ENCODE results near the gene CAB39L. TPM values are rescaled to one million over a fixed set of nuclear protein-coding genes. Genes with fewer than 3 reads are reported as not detected.

CAB39L gene
- total RNA-seq, 1 donor from 2014 or later: 5.8 TPM

GRCh38 chr13:49308097-49308875, 135.6 kb downstream of the CAB39L start:
- H3K27ac Mint-ChIP-seq: no peak overlapping the region
- no peaks in the 10 kb centered on the region for H3K27me3 Mint-ChIP-seq (ENCODE audit: low read depth)
- H3K4me1 Mint-ChIP-seq (ENCODE audit: low read depth): no peaks in the 10 kb centered on the region
- H3K4me3 Mint-ChIP-seq (ENCODE audit: low read depth): no peak overlapping the region
- H3K36me3 Mint-ChIP-seq (ENCODE audit: low read depth): no peaks in the 10 kb centered on the region
- no peaks in the 10 kb centered on the region for H3K9me3 Mint-ChIP-seq
- intact Hi-C loops (cut with micrococcal nuclease): no loop called here
- no peak for DNase-seq (ENCODE audit: low spot score)

GRCh38 chr13:49307365-49307764, 136.5 kb downstream of the CAB39L start:
- intact Hi-C loops (cut with micrococcal nuclease): no loop called here
- H3K4me3 Mint-ChIP-seq (ENCODE audit: low read depth): no peak overlapping the region
- H3K27me3 Mint-ChIP-seq (ENCODE audit: low read depth): no peaks in the 10 kb centered on the region
- no peaks in the 10 kb centered on the region for H3K36me3 Mint-ChIP-seq (ENCODE audit: low read depth)
- H3K27ac Mint-ChIP-seq: no peak overlapping the region
- no peaks in the 10 kb centered on the region for H3K4me1 Mint-ChIP-seq (ENCODE audit: low read depth)
- H3K9me3 Mint-ChIP-seq: no peaks in the 10 kb centered on the region
- no peak for DNase-seq (ENCODE audit: low spot score)

DNA sequence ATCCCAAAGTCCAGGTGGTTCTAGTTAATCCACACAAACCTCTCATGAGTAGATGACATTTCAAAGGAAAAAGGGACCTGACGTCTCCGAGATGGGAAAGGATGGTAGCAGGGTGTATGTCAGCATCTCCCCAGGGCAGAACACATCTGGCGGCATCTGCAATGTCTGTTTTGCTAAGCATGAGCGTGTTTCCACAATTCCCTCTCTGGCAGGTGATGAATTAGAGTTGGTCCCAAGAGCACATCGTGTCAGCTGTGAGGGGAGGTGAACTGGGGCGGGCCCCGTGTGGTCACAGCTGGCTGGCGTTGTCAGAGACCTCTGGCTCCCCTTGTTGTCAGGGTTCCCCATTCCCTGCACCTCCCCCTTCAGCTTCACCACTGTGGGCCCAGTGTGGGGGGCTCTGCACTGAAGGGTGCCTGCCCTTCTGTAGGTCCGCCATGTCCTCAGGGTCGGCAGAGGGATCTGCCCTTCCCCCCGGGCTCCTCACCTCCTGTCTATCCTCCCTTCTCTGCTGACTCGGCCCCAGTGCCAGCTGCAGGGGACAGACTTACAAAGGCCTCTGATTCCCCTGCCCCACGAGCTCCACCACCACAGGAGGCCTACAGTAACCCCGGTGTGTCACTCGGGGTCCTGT, 138.0 kb downstream of the CAB39L start:
- peaks cover 12% of the 10 kb centered on the region for H3K4me1 Mint-ChIP-seq (ENCODE audit: low read depth)
- no peak overlapping the region for H3K27ac Mint-ChIP-seq
- intact Hi-C loops (cut with micrococcal nuclease): no loop called here
- no peaks in the 10 kb centered on the region for H3K27me3 Mint-ChIP-seq (ENCODE audit: low read depth)
- H3K36me3 Mint-ChIP-seq (ENCODE audit: low read depth): no peaks in the 10 kb centered on the region
- no peaks in the 10 kb centered on the region for H3K9me3 Mint-ChIP-seq
- H3K4me3 Mint-ChIP-seq (ENCODE audit: low read depth): no peak overlapping the region
- no peak for DNase-seq (ENCODE audit: low spot score)

DNA sequence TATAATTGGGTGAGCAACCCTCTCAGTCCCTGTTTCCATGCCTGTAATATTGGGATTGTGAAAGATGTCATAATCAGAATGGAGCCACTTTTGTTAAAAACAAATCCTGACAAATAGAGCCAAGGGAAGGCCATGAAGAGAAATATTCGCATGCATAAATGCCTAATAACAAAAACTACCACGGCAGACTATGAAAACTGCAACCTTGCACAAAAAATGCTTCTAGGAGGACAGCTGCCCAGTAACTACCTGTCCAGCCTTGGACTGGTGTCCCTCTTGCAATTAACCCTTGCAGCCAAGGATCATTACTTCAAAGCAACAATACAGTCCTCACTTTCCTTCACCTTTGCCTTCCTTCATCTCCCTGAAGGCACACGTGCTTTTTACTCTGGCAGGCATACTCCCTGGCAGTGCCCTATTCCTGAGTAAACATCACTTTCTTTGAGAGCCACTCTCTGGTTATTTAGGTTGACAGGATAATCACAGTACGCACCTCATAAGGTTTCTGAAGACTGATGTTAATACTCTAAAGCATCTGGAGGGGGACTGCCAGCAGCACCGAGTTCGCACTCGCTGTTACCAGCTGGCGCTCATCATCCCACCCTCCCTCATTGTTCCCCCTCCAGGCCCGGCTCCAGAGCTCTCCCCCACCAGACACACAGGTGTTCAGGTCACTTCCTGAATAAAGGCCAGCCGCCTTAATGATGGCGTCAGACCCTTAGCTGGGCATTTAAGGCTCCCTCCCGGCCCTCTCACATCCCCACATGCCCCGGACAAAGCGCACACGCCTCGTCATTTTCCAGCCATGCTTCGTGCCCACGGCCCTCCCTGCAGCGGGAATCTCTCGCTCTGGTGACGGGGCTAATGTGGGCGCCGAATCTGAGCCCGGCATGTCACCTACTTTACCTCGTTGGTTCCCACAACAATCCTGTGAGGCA, 138.8 kb downstream of the CAB39L start:
- Mint-ChIP-seq H3K9me3 (no peaks in the 10 kb centered on the region), H3K36me3 (ENCODE audit: low read depth) (no peaks in the 10 kb centered on the region), H3K4me1 (ENCODE audit: low read depth) (peaks cover 12% of the 10 kb centered on the region), H3K27ac (no peak overlapping the region), H3K27me3 (ENCODE audit: low read depth) (no peaks in the 10 kb centered on the region), H3K4me3 (ENCODE audit: low read depth) (no peak overlapping the region)
- DNase-seq (ENCODE audit: low spot score): no peak
- intact Hi-C loops (cut with micrococcal nuclease): loop anchor here (5.0 kb wide), 3 partner anchors 137 to 542 kb away; partner anchors contain the start of genes CAB39L, KPNA3 and SETDB2

DNA sequence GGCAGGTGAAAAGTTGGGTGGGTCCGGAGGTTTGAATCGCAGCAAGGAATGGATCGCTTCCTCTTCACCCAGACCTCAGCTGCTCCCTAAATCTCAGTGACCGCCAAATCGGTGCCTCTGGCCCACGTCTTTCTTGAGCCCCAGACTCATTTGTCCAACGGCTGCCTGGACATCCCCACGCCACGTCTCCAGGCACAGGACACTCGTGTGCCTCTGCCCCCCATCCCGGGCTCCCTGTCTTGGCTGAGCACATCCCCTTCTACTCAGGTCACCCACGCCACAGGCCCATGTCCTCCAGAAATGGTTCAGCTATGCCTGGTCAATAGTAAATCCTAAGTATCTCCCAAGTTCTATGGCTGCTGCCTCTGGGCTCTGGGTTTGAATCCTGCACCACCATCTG, 139.5 kb downstream of the CAB39L start:
- no peaks in the 10 kb centered on the region for H3K36me3 Mint-ChIP-seq (ENCODE audit: low read depth)
- DNase-seq (ENCODE audit: low spot score): no peak
- H3K4me3 Mint-ChIP-seq (ENCODE audit: low read depth): no peak overlapping the region
- H3K4me1 Mint-ChIP-seq (ENCODE audit: low read depth): peaks cover 12% of the 10 kb centered on the region
- no peak overlapping the region for H3K27ac Mint-ChIP-seq
- H3K9me3 Mint-ChIP-seq: no peaks in the 10 kb centered on the region
- intact Hi-C loops (cut with micrococcal nuclease): loop anchor here (5.0 kb wide), 3 partner anchors 138 to 543 kb away; partner anchors contain the start of genes CAB39L, KPNA3 and SETDB2
- H3K27me3 Mint-ChIP-seq (ENCODE audit: low read depth): no peaks in the 10 kb centered on the region

DNA sequence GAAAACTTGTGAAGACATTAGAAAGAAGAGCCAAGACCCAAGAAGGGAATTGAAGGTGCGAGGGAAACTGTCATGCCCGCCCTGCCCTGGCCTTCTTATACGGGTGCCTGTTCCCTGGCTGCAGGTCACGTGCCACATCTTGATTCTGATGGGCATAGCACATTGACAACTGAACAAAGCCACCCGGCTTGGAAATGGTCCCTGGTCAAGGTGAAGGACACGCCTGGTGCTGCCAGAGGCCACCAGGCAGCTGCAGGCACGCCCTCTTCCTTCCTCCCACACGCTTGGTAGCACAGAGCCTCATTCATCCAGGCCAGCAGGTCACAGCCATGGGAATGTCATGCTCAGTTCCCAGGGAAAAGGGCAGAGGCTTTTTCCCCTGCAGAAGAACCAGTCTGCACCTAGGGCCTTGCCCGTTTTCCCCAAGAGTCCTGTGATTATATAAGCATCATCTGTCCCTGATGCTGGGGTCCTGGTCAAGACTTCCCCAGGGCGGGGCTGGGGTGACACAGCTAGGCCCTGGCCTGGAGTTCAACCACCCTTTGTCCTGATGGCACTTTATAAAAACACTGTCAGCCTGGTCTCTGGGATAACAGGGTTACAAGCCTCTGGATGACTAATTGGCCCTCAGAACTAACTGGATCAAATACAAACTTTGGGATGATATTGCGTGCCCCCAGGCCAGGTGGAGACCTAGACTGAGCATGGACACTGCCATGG, 140.2 kb downstream of the CAB39L start:
- Mint-ChIP-seq H3K4me3 (ENCODE audit: low read depth) (no peak overlapping the region), H3K27me3 (ENCODE audit: low read depth) (no peaks in the 10 kb centered on the region), H3K9me3 (no peaks in the 10 kb centered on the region), H3K4me1 (ENCODE audit: low read depth) (peaks cover 12% of the 10 kb centered on the region), H3K36me3 (ENCODE audit: low read depth) (no peaks in the 10 kb centered on the region), H3K27ac (no peak overlapping the region)
- intact Hi-C loops (cut with micrococcal nuclease): loop anchor here (5.0 kb wide), 3 partner anchors 139 to 544 kb away; partner anchors contain the start of genes CAB39L, KPNA3 and SETDB2
- DNase-seq (ENCODE audit: low spot score): no peak

DNA sequence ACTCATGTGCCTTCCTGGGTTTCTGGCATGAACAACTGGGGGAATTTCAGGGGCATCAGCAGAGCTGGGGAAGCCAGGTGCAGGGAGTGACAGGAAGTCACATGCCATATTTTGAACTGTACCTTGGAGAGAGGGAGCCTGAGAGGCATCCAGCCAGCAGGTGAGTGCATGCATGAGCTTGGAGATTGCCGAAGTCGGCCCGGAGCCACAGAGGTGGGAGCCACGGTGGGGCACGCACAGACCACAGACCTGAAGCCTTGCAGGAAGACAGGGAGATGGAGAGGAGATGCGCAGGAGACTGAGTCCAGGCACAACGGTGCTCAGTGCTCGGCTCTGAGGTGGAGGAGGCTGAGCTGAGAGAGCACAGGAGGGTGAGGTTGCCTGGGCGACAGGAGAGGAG, 141.0 kb downstream of the CAB39L start:
- no peaks in the 10 kb centered on the region for H3K27me3 Mint-ChIP-seq (ENCODE audit: low read depth)
- no peaks in the 10 kb centered on the region for H3K36me3 Mint-ChIP-seq (ENCODE audit: low read depth)
- DNase-seq (ENCODE audit: low spot score): no peak
- H3K4me3 Mint-ChIP-seq (ENCODE audit: low read depth): no peak overlapping the region
- no peak overlapping the region for H3K27ac Mint-ChIP-seq
- intact Hi-C loops (cut with micrococcal nuclease): loop anchor here (5.0 kb wide), 3 partner anchors 139 to 544 kb away; partner anchors contain the start of genes CAB39L, KPNA3 and SETDB2
- peaks cover 12% of the 10 kb centered on the region for H3K4me1 Mint-ChIP-seq (ENCODE audit: low read depth)
- no peaks in the 10 kb centered on the region for H3K9me3 Mint-ChIP-seq

DNA sequence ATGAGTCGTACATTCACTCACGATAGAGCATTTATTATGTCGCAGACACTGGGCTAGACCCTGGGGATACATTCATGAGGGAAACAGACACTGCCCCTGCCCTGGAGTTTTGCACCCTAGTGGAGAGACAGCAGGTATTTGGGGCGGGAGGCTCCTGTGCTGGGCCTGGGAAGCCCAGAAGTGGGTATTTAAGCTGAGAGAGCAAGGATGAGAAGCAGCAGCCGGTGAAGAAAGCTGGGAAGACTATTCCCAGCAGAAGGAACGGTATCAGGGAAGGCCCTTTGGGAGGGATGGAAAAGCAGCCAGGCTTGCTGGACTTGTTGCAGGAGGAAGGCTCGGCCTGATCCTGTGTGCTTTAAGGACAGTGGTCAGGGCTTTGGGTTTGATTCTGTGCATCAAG, 141.6 kb downstream of the CAB39L start:
- Mint-ChIP-seq H3K36me3 (ENCODE audit: low read depth) (no peaks in the 10 kb centered on the region), H3K4me1 (ENCODE audit: low read depth) (peaks cover 12% of the 10 kb centered on the region), H3K27ac (no peak overlapping the region), H3K27me3 (ENCODE audit: low read depth) (no peaks in the 10 kb centered on the region), H3K9me3 (no peaks in the 10 kb centered on the region), H3K4me3 (ENCODE audit: low read depth) (no peak overlapping the region)
- DNase-seq (ENCODE audit: low spot score): no peak
- intact Hi-C loops (cut with micrococcal nuclease): loop anchor here (5.0 kb wide), 3 partner anchors 140 to 545 kb away; partner anchors contain the start of genes CAB39L, KPNA3 and SETDB2

DNA sequence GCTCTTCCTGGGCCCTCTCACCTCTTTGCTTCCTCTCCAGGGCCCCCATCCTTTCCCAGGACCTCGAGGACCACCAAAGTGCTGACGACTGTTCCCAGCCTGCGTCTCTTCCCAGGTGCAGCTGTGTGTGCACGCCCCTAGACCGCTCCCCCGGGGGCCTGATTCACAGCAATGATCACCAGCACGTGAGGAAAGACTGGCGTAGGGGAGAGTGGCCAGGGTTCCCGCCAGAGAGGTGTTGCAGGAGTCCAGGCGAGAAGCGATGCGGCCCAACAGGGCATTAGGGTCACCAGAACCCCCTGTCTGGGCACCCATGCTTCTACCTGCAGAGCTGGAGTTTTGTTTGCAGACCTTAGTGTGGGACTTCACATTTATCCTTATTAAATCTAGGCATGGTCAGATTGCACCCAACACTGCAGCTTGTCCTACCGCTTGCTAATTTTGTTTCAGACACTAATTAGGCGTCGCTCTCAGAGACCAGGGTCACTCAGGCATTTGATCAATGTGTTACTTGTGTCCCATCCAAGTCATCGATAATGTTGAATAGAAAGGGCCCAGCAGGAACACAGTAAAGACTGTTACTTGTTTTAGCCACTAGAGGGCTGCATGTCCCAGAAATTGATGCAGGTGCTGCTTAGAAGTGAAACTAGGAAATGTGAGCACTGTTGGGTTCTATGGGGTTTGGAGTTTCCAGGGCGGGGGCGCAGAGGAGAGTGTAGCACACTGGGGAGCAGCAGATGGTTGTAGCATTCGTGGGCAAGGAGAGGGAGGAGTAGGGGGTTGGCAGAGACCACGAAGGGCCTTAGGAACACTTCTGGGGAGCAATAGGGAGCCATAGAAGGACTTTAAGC, 142.9 kb downstream of the CAB39L start:
- Mint-ChIP-seq H3K9me3 (no peaks in the 10 kb centered on the region), H3K36me3 (ENCODE audit: low read depth) (no peaks in the 10 kb centered on the region), H3K4me1 (ENCODE audit: low read depth) (peaks cover 12% of the 10 kb centered on the region), H3K27ac (peak overlapping the region; percentile 47), H3K27me3 (ENCODE audit: low read depth) (no peaks in the 10 kb centered on the region), H3K4me3 (ENCODE audit: low read depth) (peak overlapping the region; percentile 24)
- peak; percentile 63 for DNase-seq (ENCODE audit: low spot score)
- intact Hi-C loops (cut with micrococcal nuclease): loop anchor here (1.0 to 5.0 kb wide), 5 partner anchors 141 to 546 kb away; partner anchors contain the start of genes CAB39L, KPNA3 and SETDB2

- no peaks in the 10 kb centered on the region for H3K27me3 Mint-ChIP-seq (ENCODE audit: low read depth)
- DNase-seq (ENCODE audit: low spot score): no peak
- intact Hi-C loops (cut with micrococcal nuclease): loop anchor here (5.0 kb wide), 3 partner anchors 142 to 547 kb away; partner anchors contain the start of genes CAB39L, KPNA3 and SETDB2
- no peak overlapping the region for H3K27ac Mint-ChIP-seq
- H3K4me3 Mint-ChIP-seq (ENCODE audit: low read depth): no peak overlapping the region
- H3K4me1 Mint-ChIP-seq (ENCODE audit: low read depth): peaks cover 12% of the 10 kb centered on the region
- H3K36me3 Mint-ChIP-seq (ENCODE audit: low read depth): no peaks in the 10 kb centered on the region
- H3K9me3 Mint-ChIP-seq: no peaks in the 10 kb centered on the region
Observed at GRCh38 chr13:49300276-49300675, 143.6 kb downstream of the CAB39L start.

DNA sequence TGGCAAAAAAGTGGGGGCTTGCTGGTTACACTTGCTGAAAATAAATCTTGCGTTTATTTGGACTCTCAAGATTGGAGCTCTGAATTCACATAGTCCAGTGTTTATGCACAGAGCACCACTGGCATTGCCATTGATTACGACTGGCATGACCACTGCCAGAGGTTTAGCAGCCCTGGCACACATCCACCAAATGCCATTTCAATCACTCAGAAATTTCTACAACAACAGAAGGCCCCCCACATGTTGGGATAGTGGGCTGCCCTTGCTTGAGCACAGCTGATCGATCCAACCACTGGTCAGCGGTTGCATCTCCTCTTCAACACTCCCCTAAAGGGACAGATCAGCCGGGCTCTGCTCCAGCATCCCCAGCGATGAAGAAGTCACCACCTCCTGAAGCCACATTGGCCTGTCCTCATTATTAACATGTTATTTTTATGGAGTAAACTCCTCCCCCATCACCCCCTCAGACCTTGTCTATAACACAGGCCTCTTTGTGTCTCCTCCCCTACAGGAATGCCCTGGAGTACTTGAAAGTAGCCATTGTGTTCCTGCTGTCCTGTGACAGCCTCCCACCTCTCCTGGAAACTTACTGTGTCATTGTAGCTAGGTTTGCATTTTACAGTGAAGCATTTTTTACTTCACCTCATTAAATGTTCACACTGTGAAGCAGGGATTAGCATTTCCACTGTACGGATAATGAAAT, 144.8 kb downstream of the CAB39L start:
- Mint-ChIP-seq H3K4me3 (ENCODE audit: low read depth) (no peak overlapping the region), H3K4me1 (ENCODE audit: low read depth) (peaks cover 12% of the 10 kb centered on the region), H3K27me3 (ENCODE audit: low read depth) (no peaks in the 10 kb centered on the region), H3K27ac (no peak overlapping the region), H3K9me3 (no peaks in the 10 kb centered on the region), H3K36me3 (ENCODE audit: low read depth) (no peaks in the 10 kb centered on the region)
- no peak for DNase-seq (ENCODE audit: low spot score)
- intact Hi-C loops (cut with micrococcal nuclease): no loop called here
